ENCODE data around the gene ALKBH8.
"Not testable (repeated sequence)": the region's sequence is repeated elsewhere in the genome, so short reads cannot be mapped to it uniquely, and the experiment has no call there.

The ALKBH8 gene

GRCh38 chr11:107505647-107506225, 59.8 kb downstream of the ALKBH8 start:
- no peak for DNase-seq (ENCODE audit: low read depth in 2 of 2)

GRCh38 chr11:107504981-107505380, 60.6 kb downstream of the ALKBH8 start:
- no peak for DNase-seq (ENCODE audit: low read depth in 2 of 2)

- DNase-seq (ENCODE audit: low read depth in 2 of 2), result no peak
Measured at GRCh38 chr11:107501713-107502112, 63.8 kb downstream of the ALKBH8 start.

- DNase-seq (ENCODE audit: low read depth in 2 of 2), result not testable (repeated sequence)
Measured at GRCh38 chr11:107497371-107497770, 68.2 kb downstream of the ALKBH8 start.

- no peak for DNase-seq (ENCODE audit: low read depth in 2 of 2)
Measured at GRCh38 chr11:107496011-107496410, 69.5 kb downstream of the ALKBH8 start.

- DNase-seq (ENCODE audit: low read depth in 2 of 2), result no peak
Measured at GRCh38 chr11:107494055-107494454, 71.5 kb downstream of the ALKBH8 start.

- no peak for DNase-seq (ENCODE audit: low read depth in 2 of 2)
Measured at GRCh38 chr11:107493117-107493516, 72.4 kb downstream of the ALKBH8 start.

GRCh38 chr11:107490836-107491235, 74.7 kb downstream of the ALKBH8 start:
- DNase-seq (ENCODE audit: low read depth in 2 of 2), result no peak

- DNase-seq (ENCODE audit: low read depth in 2 of 2), result no peak
Measured at GRCh38 chr11:107482234-107482633, 83.3 kb downstream of the ALKBH8 start.

- no peak for DNase-seq (ENCODE audit: low read depth in 2 of 2)
Measured at GRCh38 chr11:107478922-107479321, 86.6 kb downstream of the ALKBH8 start.

GRCh38 chr11:107477820-107478219, 87.7 kb downstream of the ALKBH8 start:
- no peak for DNase-seq (ENCODE audit: low read depth in 2 of 2)

GRCh38 chr11:107473792-107474191, 91.7 kb downstream of the ALKBH8 start:
- DNase-seq (ENCODE audit: low read depth in 2 of 2), result no peak

GRCh38 chr11:107472966-107473365, 92.6 kb downstream of the ALKBH8 start:
- DNase-seq (ENCODE audit: low read depth in 2 of 2), result no peak

GRCh38 chr11:107468596-107468995, 96.9 kb downstream of the ALKBH8 start:
- DNase-seq (ENCODE audit: low read depth in 2 of 2), result no peak

GRCh38 chr11:107467696-107468095, 97.8 kb downstream of the ALKBH8 start:
- DNase-seq (ENCODE audit: low read depth in 2 of 2), result no peak

GRCh38 chr11:107466275-107466866, 99.2 kb downstream of the ALKBH8 start:
- not testable (repeated sequence) for DNase-seq (ENCODE audit: low read depth in 2 of 2)

GRCh38 chr11:107457558-107458271, 107.8 kb downstream of the ALKBH8 start, which contains the start of gene CWF19L2:
Gene CWF19L2, minus strand, starts transcription at chr11:107457825. Its CDS starts 9 bp downstream, at chr11:107457816.
- DNase-seq (ENCODE audit: low read depth in 2 of 2), result peak; percentile 65 to 75

GRCh38 chr11:107457205-107457557, 108.4 kb downstream of the ALKBH8 start:
- no peak for DNase-seq (ENCODE audit: low read depth in 2 of 2)

GRCh38 chr11:107453594-107454286, 111.8 kb downstream of the ALKBH8 start:
- no peak for DNase-seq (ENCODE audit: low read depth in 2 of 2)
